ENCODE data around the gene S100A6. TPM values are rescaled to one million over a fixed set of nuclear protein-coding genes. Genes with fewer than 3 reads are reported as not detected.
"Not testable (repeated sequence)": the region's sequence is repeated elsewhere in the genome, so short reads cannot be mapped to it uniquely, and the experiment has no call there.

Gene S100A6
- total and polyA plus RNA-seq, 2 donors: 322 to 1,706 TPM

GRCh38 chr1:153570874-153571273, 35.1 kb upstream of the S100A6 start:
- no peak overlapping the region for H3K27ac ChIP-seq (ENCODE audit: low read depth)
- no peak overlapping the region for H3K4me3 ChIP-seq (ENCODE audit: low read depth, low read length)
- no peaks in the 10 kb centered on the region for H3K36me3 ChIP-seq (ENCODE audit: insufficient read depth)
- DNase-seq (ENCODE audit: extremely low spot score): no peak
- no peaks in the 10 kb centered on the region for H3K4me1 ChIP-seq (ENCODE audit: insufficient read depth)
- 92% methylated on average over 5 of the region's 5 CpGs for WGBS

DNA sequence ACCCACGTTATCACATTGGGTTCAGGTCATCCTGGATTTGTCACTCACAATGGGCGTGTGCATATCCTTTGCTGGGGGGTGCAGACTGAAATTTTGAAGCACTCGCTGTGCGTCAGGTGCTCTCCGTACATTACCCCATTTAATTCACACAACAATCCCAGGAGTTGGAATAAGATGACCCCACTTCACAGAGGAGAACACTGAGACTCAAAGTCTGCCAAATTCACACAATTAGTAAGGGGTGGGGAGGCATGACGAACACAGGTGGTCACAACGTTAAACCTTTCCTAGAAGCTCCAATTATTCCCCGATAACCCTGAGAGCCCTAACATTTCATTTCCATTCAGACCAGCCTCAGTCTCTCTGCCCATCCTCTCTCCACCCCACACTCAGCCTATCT, 33.7 kb upstream of the S100A6 start:
- 91% methylated on average over 8 of the region's 8 CpGs for WGBS
- H3K4me3 ChIP-seq (ENCODE audit: low read depth, low read length): no peak overlapping the region
- no peak for DNase-seq (ENCODE audit: extremely low spot score)
- H3K27ac ChIP-seq (ENCODE audit: low read depth): no peak overlapping the region
- no peaks in the 10 kb centered on the region for H3K36me3 ChIP-seq (ENCODE audit: insufficient read depth)
- no peaks in the 10 kb centered on the region for H3K4me1 ChIP-seq (ENCODE audit: insufficient read depth)

DNA sequence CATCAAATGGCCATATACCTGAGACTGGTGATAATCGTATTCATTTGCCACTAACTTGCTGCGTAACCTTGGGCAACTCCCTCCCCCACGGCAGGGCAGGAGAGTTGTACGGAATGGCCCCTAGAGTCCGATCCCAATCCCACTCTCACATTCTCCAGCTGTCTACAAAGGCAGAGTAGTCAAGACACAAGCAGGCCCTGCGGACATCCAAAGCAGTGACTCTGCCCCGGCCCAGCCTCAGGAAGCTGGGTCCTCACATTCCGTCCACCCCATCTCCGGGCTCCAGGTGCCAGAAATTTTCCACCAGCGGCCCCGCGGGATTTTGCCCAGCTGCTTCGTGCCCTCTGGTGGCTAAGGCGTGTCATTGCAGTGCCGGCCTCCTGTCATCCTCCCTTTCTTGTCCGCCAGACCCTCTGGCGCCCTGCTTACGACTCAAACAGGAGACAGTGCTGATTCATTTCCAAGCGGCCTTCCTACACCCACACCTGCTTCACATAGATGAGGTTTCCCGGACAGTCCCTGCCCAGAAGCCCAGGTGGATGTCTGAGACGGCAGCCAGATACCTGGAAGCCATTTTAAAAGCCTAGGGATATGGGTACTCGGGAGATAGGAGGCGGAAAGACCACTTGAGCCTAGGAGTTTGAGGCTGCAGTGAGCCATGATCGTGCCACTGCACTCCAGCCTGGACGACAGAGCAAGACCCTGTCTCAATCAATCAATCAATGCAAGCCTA, 32.7 kb upstream of the S100A6 start:
- no peaks in the 10 kb centered on the region for H3K4me1 ChIP-seq (ENCODE audit: insufficient read depth)
- peak; percentile 78 for DNase-seq (ENCODE audit: extremely low spot score)
- peak overlapping the region; percentile 87 for H3K27ac ChIP-seq (ENCODE audit: low read depth)
- H3K4me3 ChIP-seq (ENCODE audit: low read depth, low read length): no peak overlapping the region
- no peaks in the 10 kb centered on the region for H3K36me3 ChIP-seq (ENCODE audit: insufficient read depth)
- WGBS: 15% methylated on average over 25 of the region's 25 CpGs

DNA sequence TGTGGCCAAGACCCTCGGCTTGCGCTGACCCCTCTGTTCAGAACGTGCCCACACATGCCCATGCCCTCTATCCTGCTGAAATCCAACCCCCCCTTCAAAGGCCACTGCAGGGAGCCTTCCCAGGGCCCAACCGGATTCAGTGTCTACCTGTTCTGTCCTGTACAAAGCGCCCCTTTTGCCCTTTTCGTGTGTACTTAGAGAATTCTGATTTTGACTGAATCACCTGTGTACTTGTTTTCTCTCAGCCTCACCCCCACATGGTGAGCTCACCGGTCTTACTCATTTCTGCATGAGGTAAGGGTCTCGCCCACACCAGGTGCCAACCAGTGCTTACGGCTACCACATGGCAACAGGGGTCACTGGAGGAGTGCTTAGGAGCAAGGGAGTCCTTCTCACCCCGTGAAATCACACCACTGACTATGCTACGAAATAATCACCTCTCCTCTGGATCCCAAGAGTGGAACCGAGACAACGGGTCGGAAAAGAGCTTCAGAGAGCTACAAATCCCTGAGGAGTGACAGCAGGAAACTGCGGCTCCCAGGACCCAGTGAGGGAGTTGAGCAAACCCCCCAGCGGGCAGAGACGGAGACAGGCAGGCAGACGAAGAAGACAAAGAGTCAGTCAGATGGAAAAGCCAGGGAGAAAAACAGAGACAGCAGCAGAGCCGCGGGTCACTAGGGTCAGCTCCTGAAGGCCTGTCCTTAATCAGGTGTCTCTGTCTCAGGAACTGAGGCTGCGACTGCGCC, 32.0 kb upstream of the S100A6 start:
- WGBS: 76% methylated on average over 22 of the region's 22 CpGs
- DNase-seq (ENCODE audit: extremely low spot score): peak; percentile 29
- no peaks in the 10 kb centered on the region for H3K4me1 ChIP-seq (ENCODE audit: insufficient read depth)
- no peak overlapping the region for H3K4me3 ChIP-seq (ENCODE audit: low read depth, low read length)
- H3K27ac ChIP-seq (ENCODE audit: low read depth): peak overlapping the region; percentile 87
- H3K36me3 ChIP-seq (ENCODE audit: insufficient read depth): no peaks in the 10 kb centered on the region

- DNase-seq (ENCODE audit: extremely low spot score): peak; percentile 85
- H3K4me3 ChIP-seq (ENCODE audit: low read depth, low read length): no peak overlapping the region
- H3K4me1 ChIP-seq (ENCODE audit: insufficient read depth): no peaks in the 10 kb centered on the region
These were observed 30.9 kb upstream of the S100A6 start for GRCh38 chr1:153566414-153567371.

GRCh38 chr1:153565529-153566374, 30.0 kb upstream of the S100A6 start, which contains the start of gene S100A2:
Gene S100A2, minus strand, starts transcription at chr1:153565844. Its CDS starts 1,967 bp downstream, at chr1:153563877.
- Histone ChIP-seq H3K4me3 (ENCODE audit: low read depth, low read length) (no peak within 1 kb of the TSS), H3K4me1 (ENCODE audit: insufficient read depth) (no peaks in the 10 kb centered on the region), H3K36me3 (ENCODE audit: insufficient read depth) (no peaks in the 10 kb centered on the region), H3K27ac (ENCODE audit: low read depth) (peak within 1 kb of the TSS; percentile 95)
- WGBS: 44% methylated on average over 8 of the region's 8 CpGs
- DNase-seq (ENCODE audit: extremely low spot score): no peak

More at GRCh38 chr1:153566414-153567371, 30.9 kb upstream of the S100A6 start:
- 43% methylated on average over 16 of the region's 16 CpGs for WGBS
- H3K27ac ChIP-seq (ENCODE audit: low read depth): peak overlapping the region; percentile 95
- H3K36me3 ChIP-seq (ENCODE audit: insufficient read depth): no peaks in the 10 kb centered on the region

- Histone ChIP-seq H3K36me3 (ENCODE audit: insufficient read depth) (no peaks in the 10 kb centered on the region), H3K4me3 (ENCODE audit: low read depth, low read length) (no peak overlapping the region), H3K27ac (ENCODE audit: low read depth) (no peak overlapping the region), H3K4me1 (ENCODE audit: insufficient read depth) (no peaks in the 10 kb centered on the region)
- 88% methylated on average over 7 of the region's 7 CpGs for WGBS
- no peak for DNase-seq (ENCODE audit: extremely low spot score)
These were observed 28.2 kb upstream of the S100A6 start for GRCh38 chr1:153563991-153564390.

- WGBS: 81% methylated on average over 6 of the region's 6 CpGs
- H3K4me3 ChIP-seq (ENCODE audit: low read depth, low read length): no peak overlapping the region
- no peaks in the 10 kb centered on the region for H3K36me3 ChIP-seq (ENCODE audit: insufficient read depth)
- H3K4me1 ChIP-seq (ENCODE audit: insufficient read depth): no peaks in the 10 kb centered on the region
- DNase-seq (ENCODE audit: extremely low spot score): no peak
- no peak overlapping the region for H3K27ac ChIP-seq (ENCODE audit: low read depth)
These were observed 27.7 kb upstream of the S100A6 start for GRCh38 chr1:153563483-153563901.

GRCh38 chr1:153562021-153562420, 26.2 kb upstream of the S100A6 start:
- not testable (repeated sequence) for H3K4me1 ChIP-seq (ENCODE audit: insufficient read depth); H3K36me3 ChIP-seq (ENCODE audit: insufficient read depth); H3K27ac ChIP-seq (ENCODE audit: low read depth); DNase-seq (ENCODE audit: extremely low spot score); H3K4me3 ChIP-seq (ENCODE audit: low read depth, low read length)
- 94% methylated on average over 3 of the region's 3 CpGs for WGBS

DNA sequence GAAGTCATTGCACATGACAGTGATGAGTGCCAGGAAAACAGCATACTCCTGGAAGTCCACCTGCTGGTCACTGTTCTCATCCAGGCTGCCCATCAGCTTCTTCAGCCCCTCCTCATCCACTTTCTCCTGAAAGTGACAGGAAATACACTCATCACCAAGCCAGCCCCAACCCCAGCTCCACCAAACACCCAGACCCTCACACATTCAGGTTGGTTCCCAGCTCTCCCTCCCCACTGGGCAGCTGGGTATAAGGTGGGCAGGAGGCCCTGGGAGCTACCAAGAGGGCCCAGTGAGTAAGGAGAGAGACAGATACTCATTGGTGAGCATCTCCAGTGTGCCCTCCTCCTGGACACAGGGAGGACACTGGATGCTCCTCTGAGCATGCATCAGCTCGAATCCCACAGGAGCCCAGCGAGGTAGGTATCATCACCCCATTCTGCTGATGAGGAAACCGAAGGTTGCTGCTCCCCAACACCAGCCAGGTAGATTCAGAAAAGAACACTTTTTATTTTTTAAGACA, 25.7 kb upstream of the S100A6 start:
- H3K27ac ChIP-seq (ENCODE audit: low read depth): no peak overlapping the region
- no peaks in the 10 kb centered on the region for H3K4me1 ChIP-seq (ENCODE audit: insufficient read depth)
- H3K36me3 ChIP-seq (ENCODE audit: insufficient read depth): no peaks in the 10 kb centered on the region
- WGBS: 96% methylated on average over 3 of the region's 3 CpGs
- H3K4me3 ChIP-seq (ENCODE audit: low read depth, low read length): no peak overlapping the region
- DNase-seq (ENCODE audit: extremely low spot score): no peak

DNA sequence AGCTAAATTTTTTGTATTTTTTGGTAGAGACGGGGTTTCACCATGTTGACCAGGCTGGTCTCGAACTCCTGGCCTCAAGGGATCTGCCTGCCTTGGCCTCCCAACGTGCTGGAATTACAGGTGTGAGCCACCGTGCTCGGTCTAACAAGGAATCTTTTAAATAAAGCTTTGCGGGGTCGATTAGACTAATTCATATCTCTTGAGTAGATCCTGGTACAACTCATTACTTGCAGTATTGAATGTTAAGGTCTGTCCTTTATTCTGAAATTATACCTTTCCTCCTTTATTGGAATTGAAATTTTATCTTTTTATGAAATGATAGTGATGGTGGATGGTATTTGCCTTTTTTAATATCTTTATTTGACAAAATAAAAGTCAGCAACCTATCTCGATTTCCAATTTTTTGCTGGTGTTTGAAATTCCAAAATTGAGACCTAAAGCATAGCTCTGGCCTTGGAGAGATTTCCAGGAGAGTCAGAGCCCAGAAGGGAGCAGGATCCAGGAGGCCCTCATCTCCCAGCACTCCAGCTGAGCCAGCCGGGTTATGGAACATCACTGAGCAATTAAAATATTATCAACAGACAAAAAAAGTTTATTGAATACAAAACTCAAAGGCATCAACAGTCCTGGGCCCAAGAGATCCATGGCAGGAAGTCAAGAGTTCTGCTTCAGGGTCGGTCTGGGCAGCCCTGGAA, 25.1 kb upstream of the S100A6 start:
- no peaks in the 10 kb centered on the region for H3K4me1 ChIP-seq (ENCODE audit: insufficient read depth)
- no peak overlapping the region for H3K4me3 ChIP-seq (ENCODE audit: low read depth, low read length)
- WGBS: 78% methylated on average over 10 of the region's 10 CpGs
- no peak overlapping the region for H3K27ac ChIP-seq (ENCODE audit: low read depth)
- H3K36me3 ChIP-seq (ENCODE audit: insufficient read depth): no peaks in the 10 kb centered on the region
- no peak for DNase-seq (ENCODE audit: extremely low spot score)

DNA sequence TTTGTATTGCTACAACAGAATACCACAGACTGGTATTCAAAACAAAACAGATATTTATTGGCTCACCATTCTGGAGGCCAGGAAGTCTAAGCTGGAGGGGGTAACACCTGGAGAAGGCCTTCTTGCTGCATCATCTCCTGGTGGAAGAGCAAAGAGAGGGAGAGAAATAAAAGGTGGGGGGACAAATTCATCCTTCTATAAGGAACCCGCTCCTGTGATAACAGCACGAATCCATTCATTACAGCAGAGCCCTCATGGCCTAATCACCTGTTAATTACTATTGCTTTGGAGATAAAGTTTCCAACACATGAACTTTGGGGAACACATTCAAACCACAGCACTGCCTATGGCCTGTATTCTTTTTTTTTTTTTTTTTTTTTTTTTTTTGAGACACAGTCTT, 24.4 kb upstream of the S100A6 start:
- no peak overlapping the region for H3K27ac ChIP-seq (ENCODE audit: low read depth)
- no peaks in the 10 kb centered on the region for H3K36me3 ChIP-seq (ENCODE audit: insufficient read depth)
- H3K4me1 ChIP-seq (ENCODE audit: insufficient read depth): no peaks in the 10 kb centered on the region
- no peak for DNase-seq (ENCODE audit: extremely low spot score)
- no peak overlapping the region for H3K4me3 ChIP-seq (ENCODE audit: low read depth, low read length)
- WGBS: 95% methylated on average over 2 of the region's 2 CpGs
